Activated T-cell treated with anti-CD3 and anti-CD28 coated beads for 1 hour (primary cell): Measurements from ENCODE around the gene ETS1.
A peak's percentile ranks its signal among the peaks of the same experiment; 100 is the strongest.

Experiments
- DNase-seq: peaks from one replicate; pipeline ENCODE4 v3.0.0-alpha.2; 2020; ENCODE audit warnings: low read depth

Gene ETS1

GRCh38 chr11:128535468-128536457 is 51.6 kb downstream of the ETS1 start:
- no peak for DNase-seq

- no peak for DNase-seq
Observed at GRCh38 chr11:128533472-128533871, 53.9 kb downstream of the ETS1 start.

- DNase-seq = no peak
Observed at GRCh38 chr11:128532572-128533091, 54.7 kb downstream of the ETS1 start.

- DNase-seq = no peak
Observed at GRCh38 chr11:128532016-128532571, 55.3 kb downstream of the ETS1 start.

GRCh38 chr11:128531588-128531987 is 55.8 kb downstream of the ETS1 start:
- no peak for DNase-seq

- no peak for DNase-seq
Observed at GRCh38 chr11:128530118-128531074, 57.0 kb downstream of the ETS1 start.

DNA sequence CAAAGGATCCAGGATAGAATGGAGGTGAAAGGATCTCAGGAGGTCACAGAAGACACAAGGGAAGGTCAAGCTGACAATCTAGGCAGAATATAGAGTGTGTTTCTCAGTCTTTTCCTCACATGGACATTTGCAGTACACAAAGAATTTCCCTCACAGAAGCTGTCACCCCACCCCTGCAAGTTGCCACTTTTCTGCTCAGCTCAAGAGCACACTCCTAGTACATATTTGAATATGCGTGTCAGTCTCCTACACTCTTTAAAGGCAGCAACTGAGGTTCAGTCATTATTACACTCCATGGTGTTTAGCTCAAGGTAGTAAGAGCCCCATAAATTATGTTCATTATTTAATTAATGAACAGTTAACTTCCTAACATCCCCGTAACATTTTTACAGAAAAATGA is 59.1 kb downstream of the ETS1 start:
- no peak for DNase-seq

DNA sequence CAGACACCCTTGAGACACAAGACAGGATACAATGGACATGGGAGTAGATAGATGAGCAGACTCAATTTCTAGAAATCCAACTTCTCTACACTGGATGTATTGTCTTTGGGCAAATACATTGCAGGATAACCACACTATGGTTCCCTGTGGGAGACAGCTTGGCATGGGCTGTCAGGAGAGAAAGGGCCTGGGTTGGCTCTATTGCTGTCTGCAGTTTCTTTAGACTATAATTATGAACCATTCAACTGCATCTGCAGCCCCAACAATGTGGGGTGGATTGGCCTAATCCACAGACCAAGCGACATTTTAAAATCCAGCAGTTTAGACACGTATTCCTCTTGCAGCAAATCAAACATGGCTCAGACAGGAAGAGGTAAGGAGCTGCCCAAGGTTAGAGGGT is 60.3 kb downstream of the ETS1 start:
- DNase-seq = no peak

DNA sequence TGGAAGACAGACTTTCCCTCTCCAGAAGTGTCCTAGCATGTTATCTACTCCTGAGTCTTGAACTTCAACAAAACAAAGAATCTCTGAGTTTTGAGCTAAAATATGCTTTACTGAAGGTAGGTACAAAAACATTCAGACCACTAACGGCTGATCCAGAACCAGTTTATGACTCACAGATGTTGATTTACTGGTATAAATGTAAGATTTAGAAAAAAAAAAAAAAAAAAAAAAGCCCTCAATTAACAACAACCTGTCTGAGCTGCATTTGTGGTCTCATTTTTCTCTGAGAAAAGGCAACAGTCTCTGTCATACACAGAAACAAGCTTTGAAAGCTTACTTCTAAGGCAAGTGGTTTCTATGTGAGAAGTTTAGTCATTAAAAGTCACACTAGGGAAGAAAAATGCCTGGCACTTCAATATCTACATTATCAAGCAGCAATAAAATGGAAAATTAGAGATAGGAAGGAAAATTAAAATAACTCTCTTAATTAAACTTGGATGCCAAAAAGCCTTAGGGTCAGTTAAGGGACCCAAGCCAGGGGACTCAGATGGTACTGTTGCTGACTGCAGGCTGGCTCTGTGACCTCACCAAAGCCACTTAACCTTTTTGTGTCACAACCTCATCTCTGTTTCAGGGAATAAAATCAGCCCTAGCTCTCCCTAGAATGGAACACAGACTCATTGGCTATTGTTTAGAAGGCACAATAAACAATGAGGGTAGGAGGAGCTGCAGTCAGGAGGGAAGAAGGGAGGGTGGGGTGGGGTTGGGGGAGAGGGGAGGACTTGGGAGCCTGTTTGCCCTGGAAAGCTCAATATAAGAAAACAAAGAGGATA is 61.7 kb downstream of the ETS1 start:
- DNase-seq = no peak

- DNase-seq = no peak
Observed at GRCh38 chr11:128524172-128524571, 63.2 kb downstream of the ETS1 start.

DNA sequence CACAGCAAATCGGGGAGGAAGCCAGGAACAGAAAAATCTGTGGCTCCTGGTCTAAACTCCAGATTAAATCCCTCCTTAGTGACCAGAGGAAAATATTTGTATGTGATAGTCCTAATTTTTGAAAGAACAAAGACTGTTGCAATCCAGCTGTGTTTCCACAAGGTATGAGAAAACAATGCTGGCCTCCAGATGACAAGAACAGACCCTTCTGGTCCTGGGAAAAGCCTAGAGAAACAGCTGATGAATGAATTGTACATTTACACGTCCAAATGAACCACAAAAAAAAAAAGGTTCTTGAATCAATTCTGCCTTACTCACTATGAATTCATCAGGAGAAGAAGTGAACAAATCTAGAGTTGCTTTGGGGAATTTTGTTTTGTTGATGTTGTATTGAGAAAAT is 63.7 kb downstream of the ETS1 start:
- no peak for DNase-seq

- DNase-seq = no peak
Observed at GRCh38 chr11:128522943-128523518, 64.3 kb downstream of the ETS1 start.

GRCh38 chr11:128522055-128522942 is 65.1 kb downstream of the ETS1 start:
- DNase-seq = peak; percentile 83

DNA sequence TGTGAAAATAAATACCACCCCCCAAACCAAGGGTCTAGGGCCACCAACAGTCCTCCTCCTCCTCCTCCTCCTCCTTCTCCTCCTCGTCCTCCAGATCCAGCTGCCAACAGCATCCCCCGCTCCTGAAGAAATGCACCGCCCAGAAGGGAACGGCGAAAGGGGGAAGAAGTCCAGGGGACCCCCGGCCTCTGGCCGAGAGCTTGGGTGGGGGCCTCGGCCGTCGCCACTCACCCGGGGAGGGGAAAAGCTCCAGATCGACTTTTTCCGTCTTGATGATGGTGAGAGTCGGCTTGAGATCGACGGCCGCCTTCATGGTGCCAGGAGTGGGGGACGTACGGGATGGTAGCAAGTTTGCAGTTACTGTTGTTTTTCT is 65.7 kb downstream of the ETS1 start:
- DNase-seq = no peak

DNA sequence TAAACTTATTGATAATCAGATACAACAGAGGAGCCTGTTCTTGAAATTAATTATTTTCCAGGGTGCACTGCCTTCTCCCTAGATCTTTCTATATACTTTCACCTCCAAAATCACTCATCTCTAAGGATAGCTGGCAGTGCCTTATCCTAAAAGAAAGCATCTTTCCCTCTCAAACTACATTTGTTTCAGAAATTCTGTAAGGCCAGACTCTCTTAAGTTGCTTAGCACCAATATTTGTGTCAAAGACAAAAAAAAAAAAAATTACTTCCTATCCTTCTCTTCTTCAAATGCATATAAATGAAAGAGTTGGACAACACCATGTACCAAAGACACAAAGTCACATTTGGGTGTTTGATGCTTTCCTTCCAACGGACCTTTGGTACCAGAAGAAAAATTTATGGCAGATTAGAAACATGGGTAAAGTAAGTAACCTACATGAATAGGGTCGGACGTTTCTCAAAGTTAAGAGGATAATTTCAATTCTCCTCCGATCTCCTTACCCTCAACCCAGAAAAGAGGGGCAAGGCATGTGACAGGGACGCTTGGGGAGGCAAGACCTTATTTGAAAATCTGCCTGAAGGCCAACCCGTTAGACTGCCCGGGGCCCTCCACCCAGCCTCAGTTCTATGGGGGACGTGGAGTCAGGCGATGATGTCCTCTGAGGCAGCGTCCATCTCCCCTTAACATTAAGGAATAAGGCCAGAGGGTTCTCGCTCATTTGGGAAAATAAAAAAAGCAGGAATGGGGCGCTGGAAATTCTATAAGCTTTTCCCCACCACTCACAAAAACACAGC is 66.3 kb downstream of the ETS1 start:
- DNase-seq = no peak

DNA sequence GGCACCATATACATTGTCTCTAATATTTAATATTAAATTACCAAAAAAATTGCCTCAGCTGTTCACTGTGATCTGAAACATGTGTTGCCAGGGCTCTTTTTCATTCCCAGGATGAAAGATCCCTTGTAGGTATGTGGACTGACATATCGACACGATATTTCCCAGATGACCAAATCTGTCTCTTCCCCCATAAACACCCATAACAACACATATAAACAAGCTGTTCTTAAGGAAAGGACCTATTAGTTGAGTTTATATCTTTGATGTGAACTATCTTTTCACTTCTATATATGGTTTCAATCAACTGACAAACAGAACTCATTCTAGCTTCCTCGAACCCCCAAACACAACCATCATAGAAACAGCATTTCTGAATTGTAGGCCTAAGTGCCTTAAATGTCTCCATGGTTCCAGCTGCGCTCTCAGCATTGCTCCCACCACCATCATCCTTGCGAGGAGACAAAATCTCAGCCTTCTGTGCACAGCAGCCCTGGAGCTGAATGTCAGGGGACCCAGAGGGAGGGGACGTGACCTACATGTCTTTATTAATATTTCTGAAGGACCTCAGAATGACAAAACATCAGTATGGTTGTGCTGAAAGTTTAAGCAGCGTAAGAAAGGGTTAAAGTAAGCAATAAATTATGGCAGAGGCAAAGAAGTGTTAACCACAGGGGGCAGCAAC is 67.0 kb downstream of the ETS1 start:
- no peak for DNase-seq

GRCh38 chr11:128519338-128519737 is 68.0 kb downstream of the ETS1 start:
- no peak for DNase-seq

GRCh38 chr11:128518493-128519207 is 68.7 kb downstream of the ETS1 start:
- DNase-seq = no peak
